ENCODE measurements around the gene CDHR1. TPM values are rescaled to one million over a fixed set of nuclear protein-coding genes. Genes with fewer than 3 reads are reported as not detected.

CDHR1 gene
- total RNA-seq, 1 experiment from 2014 or later = not detected

DNA sequence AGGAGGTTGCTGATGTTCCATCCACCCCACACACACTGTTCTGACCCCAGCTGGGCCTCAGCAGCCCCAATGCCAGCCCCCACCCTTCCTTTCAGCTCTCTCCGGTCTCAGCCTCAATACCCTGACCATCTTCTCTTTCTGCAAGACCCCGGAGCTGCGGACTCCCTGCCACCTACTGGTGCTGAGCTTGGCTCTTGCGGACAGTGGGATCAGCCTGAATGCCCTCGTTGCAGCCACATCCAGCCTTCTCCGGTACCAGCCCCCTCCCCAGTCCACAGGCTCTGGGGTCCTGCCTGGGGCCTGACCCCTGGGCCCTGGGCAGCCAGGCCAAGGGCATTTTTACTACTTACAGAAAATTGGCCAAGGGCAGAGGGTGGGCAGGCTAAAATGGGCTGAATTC lies 53.2 kb downstream of the CDHR1 start:
- Histone ChIP-seq H3K9me3 (ENCODE audit: insufficient read depth, low read depth) (no peaks in the 10 kb centered on the region; the same call in 1 of the 2 replicates), H3K9me2 (ENCODE audit: insufficient read depth) (no peaks in the 10 kb centered on the region), H3K79me2 (ENCODE audit: low read depth) (no peaks in the 10 kb centered on the region), H4K20me1 (ENCODE audit: insufficient read depth) (no peaks in the 10 kb centered on the region), H2AFZ (no peak overlapping the region), H3K27ac (no peak overlapping the region), H3K36me3 (ENCODE audit: low read depth) (no peaks in the 10 kb centered on the region), H3K4me1 (replicated peaks; ENCODE audit: insufficient read depth) (no peaks in the 10 kb centered on the region), H3F3A (ENCODE audit: insufficient read depth, low read depth) (no peaks in the 10 kb centered on the region), H3K4me3 (no peak overlapping the region), H3K4me2 (no peak overlapping the region), H3K27me3 (ENCODE audit: insufficient read depth, low read depth) (peaks cover 99% of the 10 kb centered on the region)
- CTCF ChIA-PET = no interaction called here
- TF ChIP-seq EZH2 (IDR thresholded peaks at IDR 0.05; ENCODE audit: low read depth) = no peak
- TF ChIP-seq, protein P1, sequence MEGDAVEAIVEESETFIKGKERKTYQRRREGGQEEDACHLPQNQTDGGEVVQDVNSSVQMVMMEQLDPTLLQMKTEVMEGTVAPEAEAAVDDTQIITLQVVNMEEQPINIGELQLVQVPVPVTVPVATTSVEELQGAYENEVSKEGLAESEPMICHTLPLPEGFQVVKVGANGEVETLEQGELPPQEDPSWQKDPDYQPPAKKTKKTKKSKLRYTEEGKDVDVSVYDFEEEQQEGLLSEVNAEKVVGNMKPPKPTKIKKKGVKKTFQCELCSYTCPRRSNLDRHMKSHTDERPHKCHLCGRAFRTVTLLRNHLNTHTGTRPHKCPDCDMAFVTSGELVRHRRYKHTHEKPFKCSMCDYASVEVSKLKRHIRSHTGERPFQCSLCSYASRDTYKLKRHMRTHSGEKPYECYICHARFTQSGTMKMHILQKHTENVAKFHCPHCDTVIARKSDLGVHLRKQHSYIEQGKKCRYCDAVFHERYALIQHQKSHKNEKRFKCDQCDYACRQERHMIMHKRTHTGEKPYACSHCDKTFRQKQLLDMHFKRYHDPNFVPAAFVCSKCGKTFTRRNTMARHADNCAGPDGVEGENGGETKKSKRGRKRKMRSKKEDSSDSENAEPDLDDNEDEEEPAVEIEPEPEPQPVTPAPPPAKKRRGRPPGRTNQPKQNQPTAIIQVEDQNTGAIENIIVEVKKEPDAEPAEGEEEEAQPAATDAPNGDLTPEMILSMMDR (conservative IDR thresholded peaks at IDR 0.05) = no peak
- DNase-seq = no peak
- POLR2A ChIA-PET (ENCODE audit: unreplicated experiment) = no interaction called here
- intact Hi-C loops (cut with micrococcal nuclease; ENCODE audit: unreplicated experiment) = no loop called here
- BruUV-seq (replicated peaks) = no TSS peak

DNA sequence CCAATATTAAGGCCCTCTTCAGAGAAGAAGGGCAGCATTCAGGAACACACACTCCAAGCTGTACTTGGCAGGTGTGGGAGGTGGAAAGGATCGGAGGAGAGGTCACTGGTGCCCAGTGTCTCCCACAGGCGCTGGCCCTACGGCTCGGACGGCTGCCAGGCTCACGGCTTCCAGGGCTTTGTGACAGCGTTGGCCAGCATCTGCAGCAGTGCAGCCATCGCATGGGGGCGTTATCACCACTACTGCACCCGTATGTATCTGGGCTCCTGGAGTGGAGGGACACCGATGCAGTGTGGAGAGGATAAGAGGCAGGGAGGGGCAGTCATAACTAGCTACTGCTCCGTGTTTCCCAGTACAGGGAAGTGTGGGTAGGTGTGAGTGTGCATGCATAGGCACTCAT lies 54.5 kb downstream of the CDHR1 start:
- ChIA-PET CTCF (no interaction called here), POLR2A (ENCODE audit: unreplicated experiment) (no interaction called here)
- no peaks in the 10 kb centered on the region for H3K9me2 ChIP-seq (ENCODE audit: insufficient read depth)
- peaks cover 99% of the 10 kb centered on the region for H3K27me3 ChIP-seq (ENCODE audit: insufficient read depth, low read depth)
- BruUV-seq (replicated peaks) = no TSS peak
- no peak overlapping the region for H3K27ac ChIP-seq
- H3F3A ChIP-seq (ENCODE audit: insufficient read depth, low read depth) = no peaks in the 10 kb centered on the region
- no peak overlapping the region for H3K4me2 ChIP-seq
- H3K79me2 ChIP-seq (ENCODE audit: low read depth) = no peaks in the 10 kb centered on the region
- DNase-seq = no peak
- no peaks in the 10 kb centered on the region for H4K20me1 ChIP-seq (ENCODE audit: insufficient read depth)
- no peak overlapping the region for H3K4me3 ChIP-seq
- intact Hi-C loops (cut with micrococcal nuclease; ENCODE audit: unreplicated experiment) = no loop called here
- H3K9me3 ChIP-seq (ENCODE audit: insufficient read depth, low read depth) = no peaks in the 10 kb centered on the region
- TF ChIP-seq, protein P1 (conservative IDR thresholded peaks at IDR 0.05) = no peak
- no peak for TF ChIP-seq EZH2 (IDR thresholded peaks at IDR 0.05; ENCODE audit: low read depth)
- H3K4me1 ChIP-seq (replicated peaks; ENCODE audit: insufficient read depth) = no peaks in the 10 kb centered on the region
- H3K36me3 ChIP-seq (ENCODE audit: low read depth) = no peaks in the 10 kb centered on the region
- no peak overlapping the region for H2AFZ ChIP-seq

DNA sequence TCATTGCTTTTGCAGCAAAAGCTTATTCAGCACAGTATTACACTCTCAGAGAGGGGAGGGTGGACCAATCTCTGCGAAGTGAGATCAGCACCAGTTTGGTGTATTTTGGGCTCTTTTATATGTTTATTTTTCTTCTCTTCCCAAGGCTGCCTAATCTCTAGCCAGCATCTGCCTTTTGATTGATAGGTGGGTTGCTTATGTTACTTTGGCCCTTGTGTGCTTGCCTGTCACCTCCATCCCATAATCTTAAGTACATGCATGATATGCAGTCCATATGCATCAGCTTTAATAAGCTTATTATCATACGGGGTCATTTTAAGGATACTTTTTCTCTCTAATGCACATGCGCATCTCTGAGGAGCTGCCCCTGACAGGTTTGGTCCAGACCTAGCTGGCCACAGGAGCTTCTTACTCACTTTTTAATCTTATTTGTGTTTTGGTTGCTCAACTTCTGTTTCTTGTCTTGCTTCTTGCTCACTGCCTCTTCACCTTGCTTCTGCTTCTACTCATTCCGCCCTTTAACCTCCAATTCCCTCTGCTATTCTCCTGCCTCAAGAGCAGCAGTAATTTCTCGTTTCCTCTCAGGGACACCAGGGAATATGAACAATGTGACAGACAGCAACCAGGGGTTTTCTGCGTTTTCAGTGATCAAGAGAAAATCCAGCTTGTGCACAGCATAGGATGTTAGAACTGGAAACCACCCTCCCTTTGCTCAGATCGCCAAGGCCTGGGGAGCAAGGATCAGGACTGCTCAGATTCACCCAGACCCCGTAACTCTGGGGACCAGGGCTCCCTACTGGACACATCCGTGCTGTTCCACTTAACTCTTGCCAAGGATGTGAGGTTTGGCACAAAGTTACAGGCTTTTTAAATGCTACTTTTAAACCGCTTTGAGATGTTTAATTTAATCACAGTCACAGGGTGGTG lies 60.5 kb downstream of the CDHR1 start:
- Histone ChIP-seq H3K9me3 (ENCODE audit: insufficient read depth, low read depth) (0 out of 2 replicates have a peak, but pooled peaks cover 5% of the 10 kb centered on the region), H3K27ac (no peak overlapping the region), H4K20me1 (ENCODE audit: insufficient read depth) (peaks cover 3% of the 10 kb centered on the region; the same call in 1 of the 2 replicates), H3K4me3 (no peak overlapping the region), H3K79me2 (ENCODE audit: low read depth) (no peaks in the 10 kb centered on the region), H3K4me2 (no peak overlapping the region), H3K27me3 (ENCODE audit: insufficient read depth, low read depth) (peaks cover 72% of the 10 kb centered on the region), H3K9me2 (ENCODE audit: insufficient read depth) (no peaks in the 10 kb centered on the region), H3F3A (ENCODE audit: insufficient read depth, low read depth) (no peaks in the 10 kb centered on the region), H3K36me3 (ENCODE audit: low read depth) (no peaks in the 10 kb centered on the region), H3K4me1 (replicated peaks; ENCODE audit: insufficient read depth) (no peaks in the 10 kb centered on the region), H2AFZ (no peak overlapping the region)
- POLR2A ChIA-PET (ENCODE audit: unreplicated experiment) = no interaction called here
- no TSS peak for BruUV-seq (replicated peaks)
- intact Hi-C loops (cut with micrococcal nuclease; ENCODE audit: unreplicated experiment) = loop anchor here (10.0 kb wide), 1 partner anchor 1910 kb away; no protein-coding TSS in a partner anchor
- DNase-seq = no peak
- TF ChIP-seq EZH2 (IDR thresholded peaks at IDR 0.05; ENCODE audit: low read depth) = no peak
- TF ChIP-seq, protein P1 (conservative IDR thresholded peaks at IDR 0.05) = no peak
- CTCF ChIA-PET = no interaction called here

Measured in PC-9 (cell line).